Spleen (tissue), 13 donors: ENCODE data around the gene FHL2. TPM values are rescaled to one million over a fixed set of nuclear protein-coding genes. Genes with fewer than 3 reads are reported as not detected.

ENCODE experiments used
- DNase-seq: peaks from one replicate; pipeline ENCODE4 v3.0.0-alpha.2; 2020
- H3K27ac ChIP-seq, 8 donors: fragments of 200-600 bp; sonication (generic) in 7 of 8; 1 replicate in 4 of 8; 2 replicates in 4 of 8; pipeline versions ENCODE4 v1.5.0 to v1.8.0; 2016 to 2021; ENCODE audit warnings: inconsistent platforms in 4 of 8, mild to moderate bottlenecking in 4 of 8, moderate library complexity in 1 of 8
- H3K27me3 ChIP-seq, 7 donors: fragments of 200-600 bp; sonication (generic) in 6 of 7; replicated peaks in 1 of 7; 1 replicate in 4 of 7; 2 replicates in 3 of 7; pipeline versions ENCODE4 v1.5.0 to v1.8.0; 2016 to 2021; ENCODE audit warnings: inconsistent platforms in 3 of 7, mild to moderate bottlenecking in 1 of 7
- H3K36me3 ChIP-seq, 6 donors: fragments of 200-600 bp; sonication (generic) in 5 of 6; 1 replicate in 4 of 6; 2 replicates in 2 of 6; pipeline versions ENCODE4 v1.5.0 to v1.8.0; 2016 to 2021; ENCODE audit warnings: inconsistent platforms in 2 of 6
- H3K4me1 ChIP-seq, 6 donors: fragments of 200-600 bp; sonication (generic) in 5 of 6; 1 replicate in 3 of 6; 2 replicates in 3 of 6; pipeline versions ENCODE4 v1.5.0 to v1.8.0; 2016 to 2021; ENCODE audit warnings: inconsistent platforms in 3 of 6
- H3K4me3 ChIP-seq, 8 donors: fragments of 200-600 bp; sonication (generic) in 7 of 8; 1 replicate in 4 of 8; 2 replicates in 4 of 8; pipeline versions ENCODE4 v1.5.0 to v1.8.0; 2016 to 2021; ENCODE audit warnings: inconsistent platforms in 4 of 8, mild to moderate bottlenecking in 4 of 8, moderate library complexity in 2 of 8
- H3K9me3 ChIP-seq, 8 donors: fragments of 200-600 bp; sonication (generic) in 7 of 8; 1 replicate in 4 of 8; 2 replicates in 4 of 8; pipeline versions ENCODE4 v1.5.0 to v1.8.0; 2016 to 2021; ENCODE audit warnings: inconsistent platforms in 4 of 8
- CTCF ChIP-seq, 11 experiments: fragments of 200-600 bp in 7 of 11; fragments of 450-650 bp in 4 of 11; sonication (generic) in 4 of 11; IDR thresholded peaks in 8 of 11; conservative IDR thresholded peaks in 3 of 11; 1 replicate in 7 of 11; 2 replicates in 4 of 11; pipeline versions ENCODE4 v1.4.0 to v1.8.0; 2016 to 2021; ENCODE audit warnings: antibody characterized with exemption in 11 of 11, inconsistent platforms in 4 of 11, mild to moderate bottlenecking in 1 of 11
- POLR2A ChIP-seq, 3 donors: fragments of 450-650 bp; IDR thresholded peaks; one replicate each; pipeline ENCODE4 v1.5.1; 2017; ENCODE audit warnings: antibody characterized with exemption in 3 of 3, mild to moderate bottlenecking in 1 of 3
- POLR2AphosphoS5 ChIP-seq, 3 donors: sonication (generic); formaldehyde crosslinking; IDR thresholded peaks; one replicate each; pipeline ENCODE4 v1.5.1; 2017; ENCODE audit warnings: antibody characterized with exemption in 3 of 3
- WGBS, 5 donors: extraction: QIAGEN DNeasy Blood & Tissue Kit in 3 of 5; methylation state at CpG; one replicate each; pipeline versions ENCODE4 v1.1.5 to v1.1.7; 2013 to 2018; 5-methylcytosine and 5-hydroxymethylcytosine counted together
- intact Hi-C: fragments of 100-400 bp; cut with DNase I; formaldehyde crosslinking; loops from one replicate; pipeline ENCODE4 v1.15.0; 2023; ENCODE audit warnings: low total_unique reads
- long read RNA-seq, 2 donors: transcript quantifications; one replicate each; lab custom pipeline, GENCODE V29; 2026
- polyA plus RNA-seq, 3 donors: library from polyadenylated mRNA; stranded (reverse); fragments of 200-250 nt; gene quantifications; one replicate each; pipeline ENCODE4 v1.2.1, GENCODE V29; 2013
- total RNA-seq, 7 donors: library from RNA; depleted of rRNA in 3 of 7; stranded (reverse); fragments of >200 nt in 3 of 7; fragmentation: NEBNext Ultra II Directional in 4 of 7; extraction: Animal tissue kit (Norgen Biotek cat#: 25700) in 4 of 7; gene quantifications; one replicate each; pipeline versions ENCODE4 v1.1.0 to v1.2.1, GENCODE V29; 2016 to 2021
- donor health status: healthy with polysubstance abuse.
- donor health status: DM: no; HTN: no; CAD: no; lungs with moderate emphysema.
- donor health status: DM: no; HTN: no; CAD: no.
- donor health status: Bipolar disorder and iron deficiency.
- donor health status: healthy.
- donor health status: DM: no; HTN: no; CAD: no.
- donor health status: DM: yes; HTN: yes; CAD: no.

The FHL2 gene
- total RNA-seq (10 to 100 TPM; 16.1 to 27.4 (median 21.4) TPM), polyA plus RNA-seq (10 to 100 TPM in 1 of 3 donors, 1 to 10 TPM in 2; 6.8 to 12.2 (median 8.8) TPM)
- long read RNA-seq, donor 1, transcript FHL2-205 (6 exons, 1,531 nt), result major isoform, 5 of 10 reads
- long read RNA-seq, donor 1, partial matches to known transcripts, result 0 of 10 reads
- long read RNA-seq, donor 1, other reads (novel, unspliced or antisense), result 0 of 10 reads
- long read RNA-seq, donor 2, partial matches to known transcripts, result 0 of 7 reads
- long read RNA-seq, donor 2, other reads (novel, unspliced or antisense), result 0 of 7 reads

- Histone ChIP-seq H3K9me3 (no peaks in the 10 kb centered on the region), H3K27me3 (peaks cover 0 to 43% (median 30%) of the 10 kb centered on the region in 7 donors), H3K36me3 (no peaks in the 10 kb centered on the region), H3K4me3 (peak within 1 kb of the TSS; percentile 28 to 71 (median 41)), H3K4me1 (peaks cover 3 to 19% (median 13%) of the 10 kb centered on the region in 6 donors), H3K27ac (peak within 1 kb of the TSS; percentile 48 to 84 (median 75))
- WGBS, 5 donors, result 2 to 3% (median 2%) methylated on average over 30 to 74 of the region's 74 CpGs
- TF ChIP-seq CTCF (IDR thresholded peaks at IDR 0.05 in 8 of 11, conservative IDR thresholded peaks at IDR 0.05 in 3 of 11) (peak in 9 of 11 experiments; percentile 32 to 76 (median 55)), POLR2A (IDR thresholded peaks at IDR 0.05) (no peak), POLR2AphosphoS5 (IDR thresholded peaks at IDR 0.05) (peak; percentile 46 to 84 (median 79))
- intact Hi-C loops, result no loop called here
- DNase-seq, result peak; percentile 86
Observed at GRCh38 chr2:105398336-105399206, at the start of gene FHL2. Gene FHL2 (minus strand): TSS chr2:105399051. CDS start chr2:105386516, 12,535 bp downstream.

DNA sequence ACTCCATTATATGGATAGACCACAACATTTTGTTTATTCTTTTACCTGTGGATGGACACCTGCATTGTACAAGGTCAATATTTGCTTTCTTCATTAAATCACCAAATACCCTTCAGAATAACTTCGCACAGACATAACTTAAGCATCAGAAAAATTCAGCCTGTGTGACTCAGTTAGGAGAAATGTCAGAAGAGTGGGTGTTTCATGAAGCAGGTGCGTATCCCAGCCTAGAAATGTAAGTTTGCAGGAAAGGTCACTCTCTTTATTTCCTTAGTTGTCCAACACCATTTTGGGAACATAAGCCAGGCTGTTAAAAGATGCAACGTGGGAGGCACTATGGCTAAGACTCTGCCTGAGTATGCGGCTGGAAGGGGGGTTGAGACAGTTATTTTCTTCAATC is 48.6 kb upstream of the FHL2 start:
- Histone ChIP-seq H3K27me3 (peaks cover 0 to 21% (median 0%) of the 10 kb centered on the region in 7 donors), H3K4me3 (no peak overlapping the region), H3K4me1 (no peaks in the 10 kb centered on the region), H3K27ac (no peak overlapping the region), H3K9me3 (no peaks in the 10 kb centered on the region), H3K36me3 (no peaks in the 10 kb centered on the region)
- 82 to 95% (median 85%) methylated on average over 4 of the region's 4 CpGs for WGBS, 5 donors
- intact Hi-C loops, result no loop called here
- DNase-seq, result no peak
- TF ChIP-seq POLR2AphosphoS5 (IDR thresholded peaks at IDR 0.05), result no peak
- TF ChIP-seq POLR2A (IDR thresholded peaks at IDR 0.05), result no peak
- TF ChIP-seq CTCF (IDR thresholded peaks at IDR 0.05 in 8 of 11, conservative IDR thresholded peaks at IDR 0.05 in 3 of 11), result no peak

GRCh38 chr2:105446501-105446900 is 47.6 kb upstream of the FHL2 start:
- no peak overlapping the region for H3K27ac ChIP-seq
- DNase-seq, result no peak
- H3K27me3 ChIP-seq, result peaks cover 0 to 21% (median 0%) of the 10 kb centered on the region in 7 donors
- H3K36me3 ChIP-seq, result no peaks in the 10 kb centered on the region
- no peak for TF ChIP-seq POLR2AphosphoS5 (IDR thresholded peaks at IDR 0.05)
- no peak for TF ChIP-seq POLR2A (IDR thresholded peaks at IDR 0.05)
- TF ChIP-seq CTCF (IDR thresholded peaks at IDR 0.05 in 8 of 11, conservative IDR thresholded peaks at IDR 0.05 in 3 of 11), result no peak
- intact Hi-C loops, result no loop called here
- H3K9me3 ChIP-seq, result no peaks in the 10 kb centered on the region
- no peak overlapping the region for H3K4me3 ChIP-seq
- 80 to 96% (median 95%) methylated on average over 6 of the region's 6 CpGs for WGBS, 5 donors
- H3K4me1 ChIP-seq, result no peaks in the 10 kb centered on the region

GRCh38 chr2:105445976-105446375 is 47.1 kb upstream of the FHL2 start:
- no peaks in the 10 kb centered on the region for H3K4me1 ChIP-seq
- H3K9me3 ChIP-seq, result no peaks in the 10 kb centered on the region
- intact Hi-C loops, result no loop called here
- no peak overlapping the region for H3K27ac ChIP-seq
- TF ChIP-seq CTCF (IDR thresholded peaks at IDR 0.05 in 8 of 11, conservative IDR thresholded peaks at IDR 0.05 in 3 of 11), result no peak
- TF ChIP-seq POLR2AphosphoS5 (IDR thresholded peaks at IDR 0.05), result no peak
- TF ChIP-seq POLR2A (IDR thresholded peaks at IDR 0.05), result no peak
- H3K27me3 ChIP-seq, result peaks cover 0 to 21% (median 0%) of the 10 kb centered on the region in 7 donors
- no peaks in the 10 kb centered on the region for H3K36me3 ChIP-seq
- WGBS, 5 donors, result 89 to 98% (median 94%) methylated on average over 9 of the region's 9 CpGs
- H3K4me3 ChIP-seq, result no peak overlapping the region
- no peak for DNase-seq
